GM19467 (cell line): ENCODE measurements around the gene MS4A4E.
"Not testable (repeated sequence)": the region's sequence is repeated elsewhere in the genome, so short reads cannot be mapped to it uniquely, and the experiment has no call there.

Source experiments
- ATAC-seq: cut with Tn5 transposase; IDR thresholded peaks from one replicate; pipeline ENCODE4 v1.9.1; 2021; ENCODE audit warnings: mild to moderate bottlenecking, moderate library complexity; ENCODE audit not compliant: unreplicated experiment

The MS4A4E gene

GRCh38 chr11:60222141-60222540 lies 20.8 kb downstream of the MS4A4E start:
- ATAC-seq, result no peak

DNA sequence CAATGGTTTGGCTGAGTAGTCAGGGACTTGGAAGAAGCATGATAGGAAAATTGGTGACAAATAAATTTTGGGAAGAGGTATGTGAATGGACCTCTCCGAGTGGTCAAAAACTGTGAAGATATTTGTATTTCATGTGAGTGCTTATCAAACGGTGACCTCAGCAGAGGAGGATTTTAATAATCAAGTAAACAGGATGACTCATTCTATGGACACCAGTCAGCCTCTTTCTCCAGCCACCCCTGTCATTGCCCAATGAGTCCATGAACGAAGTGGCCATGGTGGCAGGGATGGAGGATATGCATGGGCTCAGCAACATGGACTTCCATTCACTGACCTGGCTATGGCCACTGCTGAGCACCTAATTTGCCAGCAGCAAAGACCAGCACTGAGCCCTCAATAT lies 21.2 kb downstream of the MS4A4E start:
- no peak for ATAC-seq

DNA sequence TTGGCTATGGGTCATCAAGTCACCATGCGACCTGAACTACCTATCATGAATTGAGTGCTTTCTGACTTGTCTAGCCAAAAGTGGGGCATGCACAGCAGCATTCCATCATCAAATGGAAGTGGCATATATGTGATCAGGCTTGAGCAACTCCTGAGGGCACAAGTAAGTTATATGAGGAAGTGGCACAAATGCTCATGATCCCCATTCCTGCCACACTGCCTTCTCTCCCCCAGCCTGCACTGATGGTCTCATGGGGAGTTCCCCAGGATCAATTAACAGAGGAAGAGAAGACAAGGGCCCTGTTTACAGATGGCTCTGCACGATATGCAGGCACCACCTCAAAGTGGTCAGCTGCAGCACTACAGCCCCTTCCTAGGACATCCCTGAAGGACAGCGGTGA lies 21.8 kb downstream of the MS4A4E start:
- no peak for ATAC-seq

GRCh38 chr11:60214386-60214785 lies 28.6 kb downstream of the MS4A4E start:
- ATAC-seq, result no peak

- ATAC-seq, result no peak
These were observed 31.7 kb downstream of the MS4A4E start for GRCh38 chr11:60211206-60211605.

GRCh38 chr11:60209977-60210376 lies 33.0 kb downstream of the MS4A4E start:
- no peak for ATAC-seq

DNA sequence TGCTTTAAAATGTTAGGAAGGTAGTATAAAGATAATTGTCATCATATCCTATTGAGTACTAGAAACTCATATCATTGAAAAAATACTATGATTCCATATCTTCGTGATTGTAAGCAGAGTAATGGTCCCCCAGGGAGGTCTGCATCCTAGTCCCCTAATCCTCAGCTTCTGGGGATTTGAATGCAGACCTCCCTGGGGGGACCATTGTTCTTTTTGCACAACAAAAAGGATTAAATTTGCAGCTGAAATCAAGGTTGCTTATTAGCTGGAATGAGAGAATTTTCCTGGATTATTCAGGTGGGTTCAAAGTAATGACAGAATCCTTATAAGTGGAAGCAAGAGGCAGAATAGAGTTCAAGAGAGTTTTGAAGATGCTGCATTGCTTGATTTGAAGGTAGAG lies 34.0 kb downstream of the MS4A4E start:
- no peak for ATAC-seq

- no peak for ATAC-seq
These were observed 34.6 kb downstream of the MS4A4E start for GRCh38 chr11:60208146-60208895.

DNA sequence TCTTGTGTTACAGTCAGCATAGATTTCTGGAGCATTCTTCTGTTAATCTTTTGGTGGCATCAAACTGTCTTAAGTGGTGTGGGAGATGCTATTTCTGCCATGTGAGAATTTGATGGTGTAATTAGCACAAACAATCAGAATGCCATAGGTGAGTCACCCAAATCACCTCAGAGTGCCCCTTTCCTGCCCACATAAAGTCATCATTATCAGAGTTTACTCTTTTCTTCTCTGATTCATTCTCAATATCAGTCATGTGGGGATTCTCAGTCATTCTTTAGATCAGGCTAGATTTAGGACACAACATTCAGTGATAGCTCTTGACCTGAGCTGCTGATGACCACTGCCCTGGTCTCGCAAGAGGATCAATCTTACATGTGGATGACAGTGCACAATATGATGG lies 36.3 kb downstream of the MS4A4E start:
- ATAC-seq, result no peak

- ATAC-seq, result no peak
These were observed 38.0 kb downstream of the MS4A4E start for GRCh38 chr11:60204922-60205321.

DNA sequence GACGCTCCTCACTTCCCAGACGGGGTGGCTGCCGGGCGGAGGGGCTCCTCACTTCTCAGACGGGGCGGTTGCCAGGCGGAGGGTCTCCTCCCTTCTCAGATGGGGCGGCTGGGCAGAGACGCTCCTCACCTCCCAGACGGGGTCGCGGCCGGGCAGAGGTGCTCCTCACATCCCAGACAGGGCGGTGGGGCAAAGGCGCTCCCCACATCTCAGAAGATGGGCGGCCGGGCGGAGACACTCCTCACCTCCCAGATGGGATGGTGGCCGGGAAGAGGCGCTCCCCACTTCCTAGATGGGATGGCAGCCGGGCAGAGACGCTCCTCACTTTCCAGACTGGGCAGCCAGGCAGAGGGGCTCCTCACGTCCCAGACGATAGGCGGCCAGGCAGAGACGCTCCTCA lies 41.6 kb downstream of the MS4A4E start:
- ATAC-seq, result not testable (repeated sequence)

- no peak for ATAC-seq
These were observed 45.5 kb downstream of the MS4A4E start for GRCh38 chr11:60197442-60197841.

DNA sequence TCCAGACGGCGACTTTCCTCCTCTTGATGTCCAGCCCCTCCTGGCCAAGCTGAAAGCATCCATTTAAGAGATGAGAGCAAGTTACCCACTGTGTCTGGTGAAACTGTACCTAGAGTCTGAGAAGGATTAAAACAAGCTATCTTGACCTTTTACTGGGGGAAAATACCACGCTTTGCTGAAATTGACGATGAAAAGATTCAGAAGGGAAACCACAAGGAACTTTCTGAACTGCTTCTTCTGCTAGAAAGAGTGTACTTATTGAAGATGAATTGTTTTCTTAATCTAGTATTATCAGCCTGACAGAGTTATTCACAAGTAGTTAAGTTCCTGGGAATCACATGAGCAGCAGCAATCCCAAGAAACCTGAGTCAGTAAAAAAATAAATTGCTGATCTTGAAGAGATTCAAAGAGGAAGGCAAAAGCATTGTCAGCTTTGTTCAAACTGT lies 47.0 kb downstream of the MS4A4E start:
- ATAC-seq, result no peak

- no peak for ATAC-seq
These were observed 48.4 kb downstream of the MS4A4E start for GRCh38 chr11:60194511-60194910.

- peak; percentile 93 for ATAC-seq
These were observed 49.1 kb downstream of the MS4A4E start for GRCh38 chr11:60193687-60194433.

GRCh38 chr11:60192564-60192963 lies 50.4 kb downstream of the MS4A4E start:
- ATAC-seq, result not testable (repeated sequence)

DNA sequence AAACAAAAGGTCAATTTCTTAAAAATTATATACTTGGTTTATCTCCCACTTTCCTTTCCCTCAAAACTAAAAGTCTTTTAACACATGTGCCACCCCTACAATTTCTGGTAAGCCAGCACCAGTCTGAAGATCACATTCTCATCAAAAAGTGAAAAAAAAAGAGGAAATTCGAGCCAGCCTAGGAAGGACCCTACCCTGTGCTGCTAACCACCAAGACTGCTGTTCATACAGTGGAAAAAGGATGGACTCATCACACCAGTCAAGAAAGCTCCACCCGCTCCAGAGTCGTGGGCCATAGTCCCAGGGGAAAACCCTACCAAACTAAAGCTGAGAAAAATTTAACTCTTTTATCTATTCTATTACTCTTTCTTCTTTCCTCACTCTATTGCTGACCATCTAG lies 54.5 kb downstream of the MS4A4E start:
- ATAC-seq, result not testable (repeated sequence)

DNA sequence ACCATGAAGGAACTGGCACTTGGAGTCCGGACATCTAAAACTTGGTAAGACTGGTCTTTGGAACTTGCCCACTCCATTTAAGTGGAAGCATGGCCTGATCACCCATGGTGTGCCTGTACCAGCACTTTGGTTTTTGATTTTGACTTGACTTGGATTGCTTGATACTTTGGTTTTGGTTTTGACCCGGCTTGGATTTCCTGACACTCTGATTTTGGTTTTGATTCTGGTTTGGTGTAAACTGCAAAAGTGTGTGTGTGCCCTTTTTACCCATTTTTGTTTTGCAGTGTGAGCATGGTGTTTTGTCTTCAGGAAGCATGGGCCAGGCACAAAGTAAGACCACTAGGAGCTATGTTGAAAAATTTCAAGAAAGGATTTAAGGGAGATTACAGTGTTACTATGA lies 56.8 kb downstream of the MS4A4E start:
- not testable (repeated sequence) for ATAC-seq

GRCh38 chr11:60185512-60185827 lies 57.5 kb downstream of the MS4A4E start:
- ATAC-seq, result not testable (repeated sequence)

GRCh38 chr11:60184824-60185511 lies 58.0 kb downstream of the MS4A4E start:
- ATAC-seq, result no peak

DNA sequence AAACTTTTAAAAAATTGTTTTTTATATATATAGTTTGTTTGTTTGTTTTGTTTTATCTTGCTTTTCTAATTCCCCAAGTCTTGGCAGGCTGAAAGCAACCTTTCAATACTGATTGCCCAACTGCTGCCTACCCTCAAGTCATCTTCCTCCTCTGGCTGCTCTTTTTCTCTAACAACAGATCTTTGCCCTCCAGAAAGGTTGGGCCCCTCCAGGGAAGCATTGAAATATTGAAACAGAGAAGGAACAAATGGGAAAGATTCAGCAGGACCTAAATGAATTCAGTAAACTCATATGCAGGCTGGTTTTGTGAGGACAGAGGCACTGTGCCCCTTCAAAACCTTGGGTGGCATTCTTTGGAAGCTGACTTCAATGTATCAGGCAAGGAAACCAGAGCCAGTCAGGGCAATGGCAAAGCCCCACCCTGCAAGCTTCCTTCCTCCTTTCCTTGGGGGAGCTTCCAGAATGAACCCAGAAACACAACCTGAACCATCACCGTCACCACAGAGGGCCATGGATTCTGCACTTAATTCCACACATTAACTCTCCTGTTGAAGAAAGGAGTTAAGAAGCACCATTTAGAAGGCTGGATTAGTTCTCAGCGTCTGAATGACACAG lies 59.2 kb downstream of the MS4A4E start:
- no peak for ATAC-seq
